Peyer's patch (tissue), 4 donors: ENCODE data around the gene NDST4.

ENCODE experiments used
- POLR2A ChIP-seq, 2 donors: fragments of 450-650 bp; IDR thresholded peaks; one replicate each; pipeline ENCODE4 v1.5.1; 2017; ENCODE audit warnings: antibody characterized with exemption in 2 of 2, mild to moderate bottlenecking in 2 of 2, moderate library complexity in 2 of 2
- TF ChIP-seq, protein P1 (sequence below), 6 experiments: fragments of 450-650 bp in 4 of 6; fragments of 200-600 bp in 2 of 6; sonication (generic) in 1 of 6; IDR thresholded peaks; one replicate each; pipeline ENCODE4 v1.5.1; 2017 to 2019; ENCODE audit warnings: antibody characterized with exemption in 6 of 6, mild to moderate bottlenecking in 3 of 6, moderate library complexity in 1 of 6

DNA sequence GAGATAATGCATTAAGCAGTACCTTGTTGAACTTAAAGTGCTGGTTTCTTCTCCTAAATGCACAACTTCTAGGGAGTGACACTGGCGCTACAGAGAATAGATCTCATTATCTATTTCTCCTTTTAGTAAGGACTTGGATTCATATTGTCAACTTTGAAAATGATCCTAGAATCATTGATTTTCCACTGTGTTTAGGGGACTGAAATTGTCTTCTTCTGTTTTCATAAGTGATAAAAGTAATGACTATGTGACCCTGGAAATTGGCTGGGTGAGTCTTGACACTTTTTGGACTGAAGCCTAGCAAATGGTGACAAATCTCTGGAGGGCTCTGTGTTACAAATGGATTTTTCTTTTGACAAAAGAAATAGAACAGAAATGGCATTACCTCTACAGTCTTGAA, 167.8 kb downstream of the NDST4 start:
- TF ChIP-seq, protein P1, sequence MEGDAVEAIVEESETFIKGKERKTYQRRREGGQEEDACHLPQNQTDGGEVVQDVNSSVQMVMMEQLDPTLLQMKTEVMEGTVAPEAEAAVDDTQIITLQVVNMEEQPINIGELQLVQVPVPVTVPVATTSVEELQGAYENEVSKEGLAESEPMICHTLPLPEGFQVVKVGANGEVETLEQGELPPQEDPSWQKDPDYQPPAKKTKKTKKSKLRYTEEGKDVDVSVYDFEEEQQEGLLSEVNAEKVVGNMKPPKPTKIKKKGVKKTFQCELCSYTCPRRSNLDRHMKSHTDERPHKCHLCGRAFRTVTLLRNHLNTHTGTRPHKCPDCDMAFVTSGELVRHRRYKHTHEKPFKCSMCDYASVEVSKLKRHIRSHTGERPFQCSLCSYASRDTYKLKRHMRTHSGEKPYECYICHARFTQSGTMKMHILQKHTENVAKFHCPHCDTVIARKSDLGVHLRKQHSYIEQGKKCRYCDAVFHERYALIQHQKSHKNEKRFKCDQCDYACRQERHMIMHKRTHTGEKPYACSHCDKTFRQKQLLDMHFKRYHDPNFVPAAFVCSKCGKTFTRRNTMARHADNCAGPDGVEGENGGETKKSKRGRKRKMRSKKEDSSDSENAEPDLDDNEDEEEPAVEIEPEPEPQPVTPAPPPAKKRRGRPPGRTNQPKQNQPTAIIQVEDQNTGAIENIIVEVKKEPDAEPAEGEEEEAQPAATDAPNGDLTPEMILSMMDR (IDR thresholded peaks at IDR 0.05): no peak
- TF ChIP-seq POLR2A (IDR thresholded peaks at IDR 0.05): no peak
